Coronary artery (tissue), 2 donors: ENCODE data around the gene SVOPL.

Experiments used
- DNase-seq: peaks from one replicate; pipeline ENCODE4 v3.0.0-alpha.2; 2017; ENCODE audit warnings: low spot score
- H3K27ac ChIP-seq, 2 donors: fragments of 200-600 bp; sonication (generic); one replicate each; pipeline ENCODE4 v1.5.1; 2016 to 2019
- H3K4me3 ChIP-seq: fragments of 200-600 bp; sonication (generic); 2 replicates; pipeline ENCODE4 v1.5.1; 2016; ENCODE audit warnings: mild to moderate bottlenecking, moderate library complexity
- TF ChIP-seq, protein P1 (sequence below): fragments of 200-600 bp; sonication (generic); IDR thresholded peaks from one replicate; pipeline ENCODE4 v1.5.1; 2019; ENCODE audit warnings: antibody characterized with exemption

The SVOPL gene

DNA sequence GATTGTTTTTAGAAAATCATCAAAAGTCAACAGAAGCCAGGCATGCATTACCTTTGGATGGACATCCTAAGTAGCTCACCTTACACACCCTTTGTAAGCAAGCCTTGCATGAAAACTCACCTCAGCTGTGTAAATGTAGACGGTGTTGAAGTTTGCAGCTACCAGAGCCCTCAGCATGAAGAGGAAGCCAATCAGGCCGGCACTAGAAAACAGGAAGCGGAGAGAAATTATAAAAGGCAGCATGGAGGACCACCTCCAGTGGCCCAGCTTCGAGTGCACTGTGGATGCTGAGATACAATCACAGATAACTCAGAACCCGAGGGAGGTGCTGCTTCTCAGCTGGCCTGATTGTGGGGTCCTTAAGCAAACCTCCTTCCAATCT, 75.3 kb downstream of the SVOPL start:
- Histone ChIP-seq H3K27ac (no peak overlapping the region), H3K4me3 (no peak overlapping the region)
- DNase-seq, result no peak
- TF ChIP-seq, protein P1, sequence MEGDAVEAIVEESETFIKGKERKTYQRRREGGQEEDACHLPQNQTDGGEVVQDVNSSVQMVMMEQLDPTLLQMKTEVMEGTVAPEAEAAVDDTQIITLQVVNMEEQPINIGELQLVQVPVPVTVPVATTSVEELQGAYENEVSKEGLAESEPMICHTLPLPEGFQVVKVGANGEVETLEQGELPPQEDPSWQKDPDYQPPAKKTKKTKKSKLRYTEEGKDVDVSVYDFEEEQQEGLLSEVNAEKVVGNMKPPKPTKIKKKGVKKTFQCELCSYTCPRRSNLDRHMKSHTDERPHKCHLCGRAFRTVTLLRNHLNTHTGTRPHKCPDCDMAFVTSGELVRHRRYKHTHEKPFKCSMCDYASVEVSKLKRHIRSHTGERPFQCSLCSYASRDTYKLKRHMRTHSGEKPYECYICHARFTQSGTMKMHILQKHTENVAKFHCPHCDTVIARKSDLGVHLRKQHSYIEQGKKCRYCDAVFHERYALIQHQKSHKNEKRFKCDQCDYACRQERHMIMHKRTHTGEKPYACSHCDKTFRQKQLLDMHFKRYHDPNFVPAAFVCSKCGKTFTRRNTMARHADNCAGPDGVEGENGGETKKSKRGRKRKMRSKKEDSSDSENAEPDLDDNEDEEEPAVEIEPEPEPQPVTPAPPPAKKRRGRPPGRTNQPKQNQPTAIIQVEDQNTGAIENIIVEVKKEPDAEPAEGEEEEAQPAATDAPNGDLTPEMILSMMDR, result no peak

DNA sequence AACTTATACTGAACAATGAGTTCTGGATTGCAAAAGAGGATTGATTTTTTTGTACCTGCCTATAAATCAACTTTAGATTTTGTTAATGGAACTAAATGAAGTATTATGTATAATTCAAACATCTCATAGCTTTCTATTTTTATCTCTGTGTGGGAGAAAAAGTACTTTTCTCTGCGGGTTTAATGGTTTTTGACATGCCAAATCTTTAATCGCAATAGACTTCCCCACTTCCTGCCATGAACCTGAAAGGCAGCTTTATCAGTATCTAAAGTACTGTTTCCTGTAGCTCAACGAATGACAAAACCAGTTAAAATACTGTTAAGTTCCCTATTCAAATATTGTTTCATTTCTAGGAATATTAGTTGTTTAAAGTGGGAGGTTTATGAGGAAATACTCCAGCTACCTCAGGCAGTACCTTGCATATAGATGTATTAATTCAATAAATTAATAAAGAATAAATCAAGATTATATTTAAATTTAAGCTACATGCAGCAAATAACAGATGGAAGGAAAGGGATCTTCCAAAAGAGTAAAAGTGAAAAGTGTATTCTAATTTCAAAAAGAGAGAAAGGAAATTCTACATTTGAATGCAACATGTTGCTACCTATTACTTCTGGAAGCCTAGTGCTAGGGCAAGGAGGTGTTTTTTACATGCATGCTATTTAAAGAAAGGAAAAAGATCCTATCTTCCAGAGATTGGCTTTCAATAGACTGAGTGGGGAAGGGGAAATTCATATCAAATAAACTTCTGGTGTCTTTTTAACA, 75.9 kb downstream of the SVOPL start:
- TF ChIP-seq, protein P1, result no peak
- DNase-seq, result no peak
- H3K27ac ChIP-seq, result no peak overlapping the region
- no peak overlapping the region for H3K4me3 ChIP-seq

DNA sequence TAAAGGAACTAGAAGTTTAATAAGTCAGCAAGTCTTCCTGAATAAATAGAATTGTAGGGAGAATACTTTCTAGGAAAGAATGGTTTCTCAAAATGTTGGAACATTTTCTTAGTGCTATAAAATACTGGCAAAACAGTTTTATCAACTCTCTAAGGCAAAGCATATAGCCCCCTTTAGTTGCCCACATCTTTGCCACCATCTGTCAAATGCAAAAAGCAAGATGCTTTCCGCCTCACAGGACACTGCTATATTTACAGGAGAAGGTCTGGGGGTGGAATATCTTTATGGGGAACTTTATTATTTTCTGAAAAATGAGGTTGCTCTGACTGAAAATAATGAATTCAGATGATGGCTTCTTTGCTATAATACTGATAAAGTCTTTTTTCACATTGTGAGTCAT, 78.3 kb downstream of the SVOPL start:
- TF ChIP-seq, protein P1, result no peak
- H3K27ac ChIP-seq, result no peak overlapping the region
- no peak for DNase-seq
- no peak overlapping the region for H3K4me3 ChIP-seq

DNA sequence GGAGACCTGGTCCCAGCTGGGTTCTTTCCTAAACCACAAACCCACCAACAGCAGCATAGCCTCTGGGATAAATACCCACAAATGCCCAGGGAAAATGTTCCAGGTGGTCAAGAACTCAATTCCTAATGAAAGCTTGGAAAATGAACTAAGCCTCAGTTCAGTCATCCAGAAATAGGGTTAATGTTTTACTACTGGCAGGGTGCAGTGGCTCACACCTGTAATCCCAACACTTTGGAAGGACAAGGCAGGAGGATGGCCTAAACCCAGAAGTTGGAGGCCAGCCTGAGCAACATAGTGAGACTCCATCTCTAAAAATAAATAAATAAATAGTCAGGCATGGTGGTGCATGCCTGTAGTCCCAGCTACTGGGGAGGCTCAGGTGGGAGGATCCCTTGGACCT, 82.2 kb downstream of the SVOPL start:
- TF ChIP-seq, protein P1, result no peak
- Histone ChIP-seq H3K27ac (no peak overlapping the region), H3K4me3 (no peak overlapping the region)
- no peak for DNase-seq

DNA sequence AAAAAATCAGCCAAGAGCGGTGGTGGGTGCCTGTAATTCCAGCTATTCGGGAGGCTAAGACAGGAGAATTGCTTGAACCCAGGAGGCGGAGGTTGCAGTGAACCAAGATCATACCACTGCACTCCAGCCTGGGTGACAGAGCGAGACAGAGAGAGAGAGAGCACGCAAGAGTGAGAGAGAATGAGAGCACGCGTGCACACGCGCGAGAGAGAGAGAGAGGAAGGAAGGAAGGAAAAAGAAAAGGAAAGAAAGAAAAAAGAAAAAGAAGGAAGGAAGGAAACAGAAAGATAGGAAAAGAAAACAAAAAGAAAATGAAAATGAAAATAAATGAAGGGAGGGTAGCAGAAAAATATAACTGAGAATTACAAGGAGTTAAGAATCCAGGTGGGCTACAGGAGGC, 82.7 kb downstream of the SVOPL start:
- H3K27ac ChIP-seq, result no peak overlapping the region
- TF ChIP-seq, protein P1, result no peak
- no peak for DNase-seq
- H3K4me3 ChIP-seq, result no peak overlapping the region

DNA sequence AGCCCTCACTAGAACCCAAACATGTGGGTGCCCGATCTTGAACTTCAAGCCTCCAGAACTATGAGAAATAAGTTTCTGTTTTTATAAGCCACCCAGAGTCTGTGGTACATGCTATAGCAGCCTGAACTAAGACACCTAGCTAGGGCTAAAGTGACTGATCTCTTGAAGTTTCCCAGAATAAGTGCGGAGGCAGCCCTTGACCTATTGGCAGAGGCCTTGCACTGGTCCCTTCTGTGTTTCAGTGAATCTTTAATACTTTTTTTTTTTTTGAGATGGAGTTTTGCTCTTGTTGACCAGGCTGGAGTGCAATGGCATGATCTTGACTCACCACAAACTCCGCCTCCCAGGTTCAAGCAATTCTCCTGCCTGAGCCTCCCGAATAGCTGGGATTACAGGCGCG, 85.1 kb downstream of the SVOPL start:
- DNase-seq, result no peak
- no peak overlapping the region for H3K27ac ChIP-seq
- TF ChIP-seq, protein P1, result no peak
- H3K4me3 ChIP-seq, result no peak overlapping the region

DNA sequence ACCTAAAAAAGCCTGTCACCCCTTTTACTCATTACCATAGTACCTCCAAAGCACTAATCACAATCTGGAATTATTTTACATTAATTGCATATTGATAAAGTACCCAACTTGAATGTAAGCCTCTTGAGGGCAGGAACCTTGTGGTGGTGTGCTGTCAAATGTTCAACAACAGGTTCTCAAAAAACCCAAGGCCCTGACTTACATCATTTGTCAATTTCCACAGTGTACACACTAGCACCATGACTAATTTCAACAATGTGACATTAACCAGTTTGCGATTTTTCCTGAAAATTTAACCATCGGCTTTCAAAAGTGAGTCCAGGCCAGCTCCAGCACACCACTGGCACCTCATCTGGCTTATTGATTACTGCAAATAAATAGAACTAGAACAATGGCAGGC, 87.5 kb downstream of the SVOPL start:
- no peak for DNase-seq
- Histone ChIP-seq H3K4me3 (no peak overlapping the region), H3K27ac (no peak overlapping the region)
- TF ChIP-seq, protein P1, result no peak
